SK-N-SH (cell line): Measurements from ENCODE around the gene CPEB3. TPM values are rescaled to one million over a fixed set of nuclear protein-coding genes. Genes with fewer than 3 reads are reported as not detected.

ENCODE experiments used
- CTCF ChIA-PET: fragments of 300-600, 350-600 bp; formaldehyde crosslinking; extraction: SDS; loops from one replicate; lab custom pipeline; 2021; lab: Yijun Ruan, JAX
- POLR2A ChIA-PET: fragments of 350-600 bp; sonication (Branson Sonifier 250); formaldehyde crosslinking; extraction: SDS; loops from one replicate; lab custom pipeline; 2020; ENCODE audit warnings: antibody characterized with exemption, inconsistent platforms; lab: Yijun Ruan, JAX
- DNase-seq: peaks from one replicate; pipeline ENCODE4 v3.0.0; 2012
- H2AFZ ChIP-seq: fragments of 200-600 bp; sonication (generic); 2 replicates; pipeline ENCODE4 v1.8.1; 2016; ENCODE audit warnings: antibody characterized with exemption, mild to moderate bottlenecking, low read depth
- H3F3A ChIP-seq: fragments of 200-600 bp; sonication (generic); replicated peaks from 2 replicates; pipeline ENCODE3; 2016; ENCODE audit warnings: antibody characterized with exemption, mild to moderate bottlenecking; ENCODE audit not compliant: insufficient read depth
- H3K27ac ChIP-seq, 2 experiments: fragments of 200-500 bp in 1 of 2; fragments of 200-600 bp in 1 of 2; sonication (Bioruptor generic) in 1 of 2; sonication (generic), shearing (Covaris generic) in 1 of 2; 2 replicates each; pipeline versions ENCODE4 v1.5.1 to v1.6.1; 2014 to 2016; ENCODE audit warnings: low read depth in 2 of 2, inconsistent platforms in 1 of 2, low read length in 1 of 2, mild to moderate bottlenecking in 1 of 2, mixed read lengths in 1 of 2
- H3K27me3 ChIP-seq: fragments of 200-600 bp; sonication (generic), shearing (Covaris generic); 2 replicates; pipeline ENCODE4 v1.6.1; 2016; ENCODE audit warnings: mixed run types; ENCODE audit not compliant: insufficient read depth
- H3K36me3 ChIP-seq, 2 experiments: fragments of 200-500 bp in 1 of 2; fragments of 200-600 bp in 1 of 2; sonication (Bioruptor generic) in 1 of 2; sonication (generic) in 1 of 2; replicated peaks in 1 of 2; 2 replicates each; pipeline versions ENCODE3 to v1.5.1; 2014 to 2016; ENCODE audit warnings: low read length in 1 of 2, mild to moderate bottlenecking in 1 of 2; ENCODE audit not compliant: insufficient read depth in 2 of 2, control insufficient read depth in 1 of 2
- H3K4me1 ChIP-seq, 2 experiments: fragments of 200-500 bp in 1 of 2; fragments of 200-600 bp in 1 of 2; sonication (Bioruptor generic) in 1 of 2; sonication (generic), shearing (Covaris generic) in 1 of 2; 2 replicates each; pipeline versions ENCODE4 v1.5.1 to v1.6.1; 2014 to 2016; ENCODE audit warnings: low read depth in 1 of 2, low read length in 1 of 2, mixed run types in 1 of 2; ENCODE audit not compliant: insufficient read depth in 2 of 2, control insufficient read depth in 1 of 2
- H3K4me2 ChIP-seq: fragments of 200-600 bp; sonication (generic), shearing (Covaris generic); 2 replicates; pipeline ENCODE4 v1.6.1; 2017; ENCODE audit warnings: mixed run types
- H3K4me3 ChIP-seq, 2 experiments: fragments of 200-500 bp in 1 of 2; fragments of 200-600 bp in 1 of 2; sonication (Bioruptor generic) in 1 of 2; sonication (generic), shearing (Covaris generic) in 1 of 2; 2 replicates each; pipeline versions ENCODE4 v1.5.1 to v1.8.1; 2014 to 2016; ENCODE audit warnings: low read depth in 2 of 2, inconsistent platforms in 1 of 2, low read length in 1 of 2, mild to moderate bottlenecking in 1 of 2, mixed read lengths in 1 of 2, moderate library complexity in 1 of 2
- H3K79me2 ChIP-seq: fragments of 200-600 bp; sonication (generic); 2 replicates; pipeline ENCODE4 v1.8.1; 2017; ENCODE audit warnings: mild to moderate bottlenecking; ENCODE audit not compliant: insufficient read depth
- H3K9ac ChIP-seq: fragments of 200-600 bp; sonication (generic); 2 replicates; pipeline ENCODE4 v1.6.1; 2017; ENCODE audit warnings: mixed run types
- H3K9me2 ChIP-seq: fragments of 200-600 bp; sonication (generic); 2 replicates; pipeline ENCODE4 v1.6.1; 2017; ENCODE audit warnings: mixed run types
- H3K9me3 ChIP-seq: fragments of 200-600 bp; sonication (generic); 2 replicates; pipeline ENCODE4 v1.6.1; 2017; ENCODE audit warnings: mixed run types, mild to moderate bottlenecking, moderate library complexity
- H4K20me1 ChIP-seq: fragments of 200-600 bp; sonication (generic); 2 replicates; pipeline ENCODE4 v1.6.1; 2017; ENCODE audit warnings: mild to moderate bottlenecking, mixed run types; ENCODE audit not compliant: insufficient read depth
- CHD2 ChIP-seq: fragments of 150-350 bp; IDR thresholded peaks from 2 replicates; pipeline ENCODE4 v1.6.1; 2018; ENCODE audit warnings: low read length; ENCODE audit not compliant: partially characterized antibody
- CTCF ChIP-seq: fragments of 200-600 bp; sonication (generic); IDR thresholded peaks from 2 replicates; pipeline ENCODE4 v1.6.1; 2017; ENCODE audit warnings: antibody characterized with exemption, mild to moderate bottlenecking, moderate library complexity
- EP300 ChIP-seq, 2 experiments: IDR thresholded peaks; 2 replicates each; pipeline versions ENCODE4 v1.4.0 to v1.6.1; 2012; ENCODE audit warnings: borderline replicate concordance in 1 of 2, low read depth in 1 of 2, low read length in 1 of 2
- FOSL2 ChIP-seq: IDR thresholded peaks from 2 replicates; pipeline ENCODE4 v1.4.0; 2012; ENCODE audit warnings: low read depth, mild to moderate bottlenecking, moderate library complexity, borderline replicate concordance
- FOXJ3 ChIP-seq: sonication (generic); formaldehyde crosslinking; IDR thresholded peaks from 2 replicates; pipeline ENCODE4 v1.5.1; 2020; ENCODE audit warnings: mild to moderate bottlenecking, missing genetic modification reagents
- FOXM1 ChIP-seq: IDR thresholded peaks from 2 replicates; pipeline ENCODE4 v1.4.0; 2012; ENCODE audit warnings: low read depth, mild to moderate bottlenecking
- GABPA ChIP-seq: IDR thresholded peaks from 2 replicates; pipeline ENCODE4 v1.4.0; 2012; ENCODE audit warnings: low read depth, mild to moderate bottlenecking
- GATA2 ChIP-seq: sonication (generic); formaldehyde crosslinking; IDR thresholded peaks from 2 replicates; pipeline ENCODE4 v1.5.0; 2020; ENCODE audit warnings: mild to moderate bottlenecking, missing genetic modification reagents
- JUND ChIP-seq: IDR thresholded peaks from 2 replicates; pipeline ENCODE4 v1.4.0; 2012
- MAX ChIP-seq: IDR thresholded peaks from 2 replicates; pipeline ENCODE4 v1.4.0; 2012; ENCODE audit warnings: low read depth
- MXI1 ChIP-seq: IDR thresholded peaks from 2 replicates; pipeline ENCODE4 v1.6.1; 2012; ENCODE audit warnings: mild to moderate bottlenecking, low read depth, low read length, improper control_type of control experiment
- NRF1 ChIP-seq: IDR thresholded peaks from 2 replicates; pipeline ENCODE4 v1.6.1; 2012; ENCODE audit warnings: low read depth, mild to moderate bottlenecking, low read length
- PBX3 ChIP-seq: IDR thresholded peaks from 2 replicates; pipeline ENCODE4; 2012
- POLR2AphosphoS5 ChIP-seq: IDR thresholded peaks from 2 replicates; pipeline ENCODE4 v1.6.1; 2012; ENCODE audit warnings: low read depth, low read length
- RAD21 ChIP-seq: IDR thresholded peaks from 2 replicates; pipeline ENCODE4 v1.6.1; 2012; ENCODE audit warnings: mild to moderate bottlenecking, low read length
- RCOR1 ChIP-seq: fragments of 150-350 bp; IDR thresholded peaks from 2 replicates; pipeline ENCODE4 v1.6.1; 2017; ENCODE audit warnings: antibody characterized with exemption, low read length
- RXRA ChIP-seq: IDR thresholded peaks from 2 replicates; pipeline ENCODE4 v1.4.0; 2012; ENCODE audit warnings: low read depth, mild to moderate bottlenecking, borderline replicate concordance
- SIN3A ChIP-seq: IDR thresholded peaks from 2 replicates; pipeline ENCODE4 v1.6.1; 2012; ENCODE audit warnings: low read depth, mild to moderate bottlenecking, low read length, moderate library complexity, borderline replicate concordance
- SMC3 ChIP-seq: IDR thresholded peaks from 2 replicates; pipeline ENCODE4 v1.6.1; 2012; ENCODE audit warnings: low read depth, low read length, improper control_type of control experiment
- TAF1 ChIP-seq: IDR thresholded peaks from 2 replicates; pipeline ENCODE4 v1.6.1; 2012; ENCODE audit warnings: low read depth, mild to moderate bottlenecking, low read length, moderate library complexity, borderline replicate concordance
- TCF12 ChIP-seq: IDR thresholded peaks from 2 replicates; pipeline ENCODE4 v1.4.0; 2012
- TEAD4 ChIP-seq: IDR thresholded peaks from 2 replicates; pipeline ENCODE4 v1.4.0; 2012; ENCODE audit warnings: mild to moderate bottlenecking, borderline replicate concordance; ENCODE audit not compliant: insufficient read depth
- YY1 ChIP-seq: IDR thresholded peaks from 2 replicates; pipeline ENCODE4 v1.4.0; 2012; ENCODE audit warnings: low read depth, mild to moderate bottlenecking
- WGBS: methylation state at CpG from one replicate; pipeline ENCODE4 v1.1.6; 2017; ENCODE audit warnings: low lambda C conversion rate; 5-methylcytosine and 5-hydroxymethylcytosine counted together
- polyA plus RNA-seq, 3 experiments: library from polyadenylated mRNA; depleted of rRNA; stranded (reverse); fragments of >200 nt; gene quantifications; 2 replicates each; pipeline ENCODE4 v1.2.3, GENCODE V29; 2012
- TF ChIP-seq, protein P1 (sequence below): IDR thresholded peaks from 2 replicates; pipeline ENCODE4 v1.6.1; 2012; ENCODE audit warnings: mild to moderate bottlenecking, low read depth, low read length, moderate library complexity

The CPEB3 gene
- polyA plus RNA-seq, 1 of the 3 experiments (the other 2 are of a cell fraction), result 0.36 TPM

- H3K4me1 ChIP-seq, result peaks cover 0 to 3% of the 10 kb centered on the region in 2 experiments; a peak in 1 of 4 replicates
- peak; percentile 61 for DNase-seq
- no peaks in the 10 kb centered on the region for H3K9me2 ChIP-seq
- 82% methylated on average over 4 of the region's 4 CpGs for WGBS
- no peak overlapping the region for H3K4me2 ChIP-seq
- H3K27me3 ChIP-seq, result no peaks in the 10 kb centered on the region
- H3K9me3 ChIP-seq, result no peaks in the 10 kb centered on the region
- no peak overlapping the region for H3K9ac ChIP-seq
- H3K36me3 ChIP-seq, result peaks cover 0 to 4% of the 10 kb centered on the region in 2 experiments
- no peaks in the 10 kb centered on the region for H4K20me1 ChIP-seq
- CTCF ChIA-PET, result no interaction called here
- no peaks in the 10 kb centered on the region for H3F3A ChIP-seq
- TF ChIP-seq GABPA (no peak), JUND (no peak), SIN3A (no peak), SMC3 (no peak), RCOR1 (0 out of 2 replicates have a peak, but pooled peaks have one; percentile 54), GATA2 (CRISPR knock-in tag) (peak; percentile 47), PBX3 (no peak), CHD2 (peak; percentile 64), MXI1 (no peak), EP300 (IDR thresholded peaks at IDR 0.05; ENCODE audit: borderline replicate concordance in 1 of 2, low read depth in 1 of 2, low read length in 1 of 2) (peak in 1 of 2 experiments; percentile 74; a peak in 2 of 4 replicates), TCF12 (no peak), FOXM1 (no peak)
- peak overlapping the region in 1 of 2 experiments; percentile 65; a peak in 1 of 4 replicates for H3K27ac ChIP-seq
- POLR2A ChIA-PET, result no interaction called here
- H3K4me3 ChIP-seq, result no peak overlapping the region
- no peak overlapping the region for H2AFZ ChIP-seq
- H3K79me2 ChIP-seq, result no peaks in the 10 kb centered on the region
These were observed 224.5 kb downstream of the CPEB3 start for GRCh38 chr10:92066386-92066785.

DNA sequence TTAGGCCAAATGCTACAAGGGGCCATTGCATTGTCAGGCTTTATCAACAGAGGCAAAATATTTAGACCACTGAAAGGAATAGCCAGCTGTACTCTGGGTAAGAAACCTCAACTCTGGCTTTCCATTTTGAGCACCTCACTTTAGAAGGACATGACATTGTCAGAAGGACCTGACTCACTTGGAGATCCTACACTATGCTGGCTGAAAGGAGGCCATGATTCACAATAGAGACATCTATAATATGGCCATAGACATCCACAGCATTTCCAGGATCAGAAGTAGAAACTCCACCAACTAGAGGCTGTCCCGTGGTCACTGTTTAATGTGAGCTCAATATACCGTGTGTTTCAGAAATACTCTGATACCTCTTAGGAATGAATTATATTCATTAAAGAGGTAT is 226.4 kb downstream of the CPEB3 start:
- H3K27ac ChIP-seq, result no peak overlapping the region
- H3K4me2 ChIP-seq, result no peak overlapping the region
- ChIA-PET CTCF (interaction anchor here (1.7 to 2.0 kb wide), 2 partner anchors 11 to 23 kb away, joined by 6 to 9 read pairs; no protein-coding TSS in a partner anchor), POLR2A (no interaction called here)
- peaks cover 0 to 3% of the 10 kb centered on the region in 2 experiments; a peak in 1 of 4 replicates for H3K4me1 ChIP-seq
- H4K20me1 ChIP-seq, result no peaks in the 10 kb centered on the region
- no peak for DNase-seq
- H3K9me3 ChIP-seq, result no peaks in the 10 kb centered on the region
- no peaks in the 10 kb centered on the region for H3K79me2 ChIP-seq
- no peak overlapping the region for H3K4me3 ChIP-seq
- no peaks in the 10 kb centered on the region for H3K27me3 ChIP-seq
- 82% methylated on average over 2 of the region's 2 CpGs for WGBS
- no peaks in the 10 kb centered on the region for H3K9me2 ChIP-seq
- no peaks in the 10 kb centered on the region for H3K36me3 ChIP-seq
- H2AFZ ChIP-seq, result no peak overlapping the region
- no peaks in the 10 kb centered on the region for H3F3A ChIP-seq
- H3K9ac ChIP-seq, result no peak overlapping the region
- TF ChIP-seq POLR2AphosphoS5, result no peak
- no peak for TF ChIP-seq MAX
- no peak for TF ChIP-seq SIN3A
- no peak for TF ChIP-seq RAD21
- TF ChIP-seq, protein P1, sequence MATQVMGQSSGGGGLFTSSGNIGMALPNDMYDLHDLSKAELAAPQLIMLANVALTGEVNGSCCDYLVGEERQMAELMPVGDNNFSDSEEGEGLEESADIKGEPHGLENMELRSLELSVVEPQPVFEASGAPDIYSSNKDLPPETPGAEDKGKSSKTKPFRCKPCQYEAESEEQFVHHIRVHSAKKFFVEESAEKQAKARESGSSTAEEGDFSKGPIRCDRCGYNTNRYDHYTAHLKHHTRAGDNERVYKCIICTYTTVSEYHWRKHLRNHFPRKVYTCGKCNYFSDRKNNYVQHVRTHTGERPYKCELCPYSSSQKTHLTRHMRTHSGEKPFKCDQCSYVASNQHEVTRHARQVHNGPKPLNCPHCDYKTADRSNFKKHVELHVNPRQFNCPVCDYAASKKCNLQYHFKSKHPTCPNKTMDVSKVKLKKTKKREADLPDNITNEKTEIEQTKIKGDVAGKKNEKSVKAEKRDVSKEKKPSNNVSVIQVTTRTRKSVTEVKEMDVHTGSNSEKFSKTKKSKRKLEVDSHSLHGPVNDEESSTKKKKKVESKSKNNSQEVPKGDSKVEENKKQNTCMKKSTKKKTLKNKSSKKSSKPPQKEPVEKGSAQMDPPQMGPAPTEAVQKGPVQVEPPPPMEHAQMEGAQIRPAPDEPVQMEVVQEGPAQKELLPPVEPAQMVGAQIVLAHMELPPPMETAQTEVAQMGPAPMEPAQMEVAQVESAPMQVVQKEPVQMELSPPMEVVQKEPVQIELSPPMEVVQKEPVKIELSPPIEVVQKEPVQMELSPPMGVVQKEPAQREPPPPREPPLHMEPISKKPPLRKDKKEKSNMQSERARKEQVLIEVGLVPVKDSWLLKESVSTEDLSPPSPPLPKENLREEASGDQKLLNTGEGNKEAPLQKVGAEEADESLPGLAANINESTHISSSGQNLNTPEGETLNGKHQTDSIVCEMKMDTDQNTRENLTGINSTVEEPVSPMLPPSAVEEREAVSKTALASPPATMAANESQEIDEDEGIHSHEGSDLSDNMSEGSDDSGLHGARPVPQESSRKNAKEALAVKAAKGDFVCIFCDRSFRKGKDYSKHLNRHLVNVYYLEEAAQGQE, result no peak
- TF ChIP-seq CTCF, result no peak
- TF ChIP-seq TAF1, result no peak
- no peak for TF ChIP-seq YY1
- TF ChIP-seq FOSL2, result no peak
- TF ChIP-seq FOXJ3, result no peak
- no peak for TF ChIP-seq NRF1
- TF ChIP-seq TEAD4, result no peak
- no peak for TF ChIP-seq CHD2
- TF ChIP-seq RXRA, result no peak
- TF ChIP-seq SMC3, result no peak
- no peak for TF ChIP-seq EP300 (IDR thresholded peaks at IDR 0.05; ENCODE audit: borderline replicate concordance in 1 of 2, low read depth in 1 of 2, low read length in 1 of 2)
